RPMI8226 (cell line): ENCODE measurements around the gene EFCAB12.

Source experiments
- DNase-seq: peaks from one replicate; pipeline ENCODE4 v3.0.0-alpha.2; 2015

EFCAB12 gene

DNA sequence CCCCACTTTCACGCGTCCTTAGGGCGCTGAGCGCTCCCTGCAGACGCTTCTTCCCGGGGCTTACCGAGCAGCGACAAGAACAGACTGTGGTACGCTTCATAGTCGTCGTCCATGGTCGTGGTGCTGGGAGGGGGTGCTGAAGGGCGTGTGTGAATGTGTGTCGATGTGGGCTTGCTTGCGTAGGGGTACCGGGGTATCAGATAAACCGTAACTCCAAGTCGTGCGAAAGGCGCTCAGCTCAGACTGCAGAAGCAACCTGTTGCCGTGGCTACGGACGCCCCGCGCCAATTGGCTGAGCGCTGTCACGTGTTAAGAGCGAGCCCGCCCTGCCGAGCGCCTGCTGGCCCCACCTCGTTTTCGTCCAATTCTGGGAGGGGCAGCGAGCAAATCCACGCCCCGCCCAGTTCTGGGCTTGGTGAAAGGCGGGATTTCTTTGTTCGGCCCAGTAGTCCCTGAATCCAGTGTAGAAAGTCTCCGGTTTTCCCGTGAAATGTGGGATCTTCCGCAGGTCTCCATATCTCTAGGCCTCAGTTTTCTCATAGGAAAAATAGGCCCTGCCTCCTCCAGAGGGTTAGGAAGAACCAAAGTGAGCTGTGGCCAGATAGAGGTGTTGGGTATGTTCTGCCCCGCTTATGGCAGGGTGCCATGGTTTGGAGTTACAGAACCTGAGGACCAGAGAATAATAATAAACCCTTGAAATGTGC, at the start of gene EFCAB12:
EFCAB12 (minus strand) TSS at position 261 of the 704 bp plus-strand sequence; CDS start at position 113, 148 bp downstream.
- DNase-seq = peak; percentile 67

GRCh38 chr3:129476586-129476985, 48.1 kb upstream of the EFCAB12 start:
- no peak for DNase-seq

GRCh38 chr3:129475863-129476262, 47.4 kb upstream of the EFCAB12 start:
- no peak for DNase-seq

- DNase-seq = no peak
Observed at GRCh38 chr3:129474984-129475804, 46.8 kb upstream of the EFCAB12 start.

- no peak for DNase-seq
Observed at GRCh38 chr3:129473769-129474152, 45.3 kb upstream of the EFCAB12 start.

DNA sequence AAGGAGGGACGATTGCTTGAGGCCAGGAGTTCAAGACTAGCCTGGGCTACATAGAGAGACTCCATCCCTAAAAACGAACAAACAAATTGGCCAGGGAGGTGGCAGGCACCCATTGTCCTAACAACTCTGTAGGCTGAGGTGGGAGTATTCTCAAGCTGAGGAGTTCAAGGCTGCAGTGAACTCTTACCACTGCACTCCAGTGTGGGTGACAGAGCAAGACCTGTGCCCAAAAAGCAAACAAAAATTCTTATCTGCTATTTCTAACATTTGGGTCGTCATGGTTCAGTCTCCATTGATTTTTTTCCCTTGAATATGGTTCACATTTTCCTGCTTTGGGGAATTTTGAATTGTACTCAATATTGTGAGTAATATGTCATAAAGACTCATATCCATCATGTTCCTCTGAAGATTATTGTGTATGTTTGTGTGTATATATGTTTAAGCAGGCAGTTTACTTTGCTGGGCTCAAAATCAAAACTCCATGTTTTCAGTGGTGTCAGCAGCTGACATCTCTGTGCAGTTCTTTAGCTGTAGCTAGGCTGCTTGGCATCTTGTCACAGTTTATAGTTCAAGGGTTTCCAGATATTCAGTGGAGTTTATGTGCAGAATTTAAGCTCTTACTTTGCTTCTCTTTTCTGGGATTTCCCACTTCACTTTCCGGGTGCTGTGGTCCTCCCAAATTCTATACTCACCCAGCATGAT, 44.8 kb upstream of the EFCAB12 start:
- no peak for DNase-seq

- DNase-seq = no peak
Observed at GRCh38 chr3:129470861-129471260, 42.4 kb upstream of the EFCAB12 start.

GRCh38 chr3:129469026-129469425, 40.6 kb upstream of the EFCAB12 start:
- DNase-seq = no peak

DNA sequence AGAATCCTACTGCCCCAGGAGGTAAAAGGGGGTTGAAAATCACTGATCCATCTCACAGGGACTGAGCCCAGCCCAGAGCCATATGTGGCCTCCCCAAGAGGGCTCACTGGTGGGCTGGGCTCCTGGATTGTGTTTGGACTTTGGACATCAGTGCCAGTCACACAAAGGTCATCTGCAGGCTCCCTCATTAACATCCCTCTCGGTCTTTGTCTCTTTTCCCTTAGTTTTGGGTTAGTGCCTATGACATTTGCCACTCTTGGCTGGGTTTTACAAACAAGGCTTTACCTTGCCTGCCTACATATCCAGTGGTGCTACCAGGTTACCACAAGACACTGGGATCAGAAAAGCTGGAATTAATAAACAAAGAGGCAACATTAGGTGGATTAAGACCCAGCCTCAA, 39.5 kb upstream of the EFCAB12 start:
- no peak for DNase-seq

GRCh38 chr3:129463716-129464115, 35.3 kb upstream of the EFCAB12 start:
- no peak for DNase-seq

- no peak for DNase-seq
Observed at GRCh38 chr3:129463094-129463493, 34.7 kb upstream of the EFCAB12 start.

GRCh38 chr3:129462361-129462968, 34.0 kb upstream of the EFCAB12 start:
- DNase-seq = no peak

DNA sequence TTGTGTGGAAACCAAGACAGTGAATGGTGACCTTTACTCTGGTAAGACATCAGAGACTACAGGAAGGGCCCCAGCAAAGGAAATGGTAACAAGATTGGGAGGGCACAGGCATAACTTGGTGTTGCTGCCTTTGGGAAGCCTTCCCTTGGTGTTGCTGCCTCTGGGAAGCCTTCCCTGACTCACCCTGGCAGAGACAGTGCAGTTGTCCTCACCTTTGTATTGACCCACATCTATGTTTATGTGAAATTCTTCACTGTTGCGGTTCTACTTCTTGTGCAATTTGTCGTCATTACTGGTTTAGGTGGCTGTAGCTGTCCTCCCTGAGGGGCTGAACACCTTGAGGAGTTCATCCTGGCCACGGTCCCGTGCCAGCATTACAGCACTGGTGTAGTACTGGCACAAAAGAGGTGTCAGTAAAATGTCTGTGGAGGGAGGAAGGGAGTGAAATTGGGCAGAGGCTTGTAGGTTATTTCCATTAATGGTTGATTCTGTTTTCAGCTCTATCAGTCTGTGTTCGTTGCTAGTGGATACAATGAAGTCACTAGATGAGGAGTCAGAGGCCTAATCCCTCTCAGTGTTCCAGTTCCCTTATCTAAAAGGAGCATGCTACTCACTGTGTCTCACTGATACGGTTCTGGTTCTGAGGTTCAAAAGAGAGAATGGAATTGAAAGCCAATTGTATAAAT, 33.2 kb upstream of the EFCAB12 start:
- no peak for DNase-seq

- no peak for DNase-seq
Observed at GRCh38 chr3:129461022-129461421, 32.6 kb upstream of the EFCAB12 start.

DNA sequence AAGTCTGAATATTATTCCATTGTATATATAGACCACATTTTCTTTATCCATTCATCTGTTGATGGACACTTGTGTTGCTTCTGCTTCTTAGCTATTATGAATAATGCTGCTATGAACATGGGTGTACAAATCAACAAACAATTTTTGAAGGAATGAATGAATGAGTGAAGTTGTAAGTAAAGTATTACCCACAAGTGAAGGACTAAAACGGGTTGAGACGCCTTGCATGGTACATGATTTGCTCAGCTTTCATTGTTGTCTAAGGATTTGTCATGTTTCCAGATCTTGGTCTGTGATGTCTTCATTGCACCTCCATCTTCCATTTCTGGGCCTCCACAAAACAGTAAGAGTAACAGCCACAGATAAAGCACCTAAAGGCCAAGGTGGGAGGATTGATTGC, 32.1 kb upstream of the EFCAB12 start:
- DNase-seq = no peak

DNA sequence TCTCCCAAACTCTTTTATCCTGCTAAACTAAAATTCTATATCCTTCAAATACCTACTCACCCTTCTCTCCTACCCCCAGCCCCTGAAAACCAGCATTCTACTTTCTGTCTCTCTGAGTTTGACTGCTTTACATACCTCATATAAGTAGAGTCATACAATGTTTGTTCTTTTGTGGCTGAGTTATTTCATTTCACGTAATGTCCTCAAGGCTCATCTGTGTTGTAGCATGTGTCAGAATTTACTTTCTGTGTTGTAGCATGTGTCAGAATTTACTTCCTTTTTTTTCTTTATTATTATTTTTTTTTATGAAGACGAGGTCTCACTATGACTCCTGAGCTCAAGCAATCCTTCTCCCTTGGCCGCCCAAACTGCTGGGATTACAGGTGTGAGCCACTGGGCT, 31.7 kb upstream of the EFCAB12 start:
- DNase-seq = no peak

DNA sequence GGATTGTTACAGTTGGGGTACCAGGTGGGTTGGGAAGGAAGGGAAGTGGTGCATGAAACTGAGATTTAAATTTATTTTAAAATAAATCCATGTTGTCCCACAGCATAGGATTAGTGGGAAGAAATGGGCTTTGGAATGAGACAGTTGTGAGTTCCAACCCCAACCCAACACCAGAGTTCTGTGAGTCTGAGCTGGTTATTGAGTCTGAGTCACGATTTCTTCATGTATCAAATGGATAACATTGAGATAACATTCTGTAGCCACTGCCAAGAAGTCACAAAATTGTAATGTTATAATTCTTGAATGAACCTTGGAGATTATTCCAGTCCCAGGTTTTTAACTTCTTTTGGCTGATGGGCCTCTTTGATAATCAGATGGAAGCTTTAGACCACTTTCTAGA, 25.3 kb upstream of the EFCAB12 start:
- no peak for DNase-seq

DNA sequence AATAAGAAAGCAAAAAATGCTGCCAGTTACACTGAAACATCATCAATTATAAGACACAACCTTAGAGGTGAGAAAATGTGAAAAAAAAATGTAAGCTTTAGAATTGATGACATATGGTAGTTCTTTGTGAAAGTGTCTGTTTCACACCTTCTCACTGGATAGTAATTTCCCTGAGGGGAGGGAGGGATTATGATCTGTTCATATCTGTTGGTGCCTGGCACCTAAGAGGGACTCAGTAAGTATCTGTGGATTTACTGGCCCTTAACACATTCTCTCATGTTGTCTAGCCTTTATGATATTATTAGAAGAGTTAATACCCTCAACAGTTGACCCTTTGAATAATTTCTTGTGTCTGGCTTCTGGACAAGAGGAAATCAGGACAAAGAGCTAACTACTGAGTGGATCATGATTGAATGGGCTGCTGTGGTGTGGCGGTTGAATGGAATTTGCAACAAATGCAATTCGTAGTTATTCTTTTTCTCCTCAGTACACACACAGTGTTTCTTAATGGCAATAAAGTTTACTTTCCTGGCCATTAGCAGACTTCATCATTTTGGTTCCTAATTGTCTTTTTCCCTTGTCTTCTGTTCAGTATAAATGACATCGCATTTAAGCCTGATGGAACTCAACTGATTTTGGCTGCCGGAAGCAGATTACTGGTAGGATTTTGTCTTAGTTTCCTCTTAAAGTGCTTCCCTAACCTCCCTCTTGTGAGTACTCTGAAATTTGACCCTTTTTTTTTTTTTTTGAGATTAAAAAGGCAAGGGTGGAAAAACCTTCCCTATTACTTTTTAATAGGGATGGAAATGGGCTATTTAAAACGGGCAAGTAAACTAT, 21.1 kb upstream of the EFCAB12 start:
- no peak for DNase-seq

DNA sequence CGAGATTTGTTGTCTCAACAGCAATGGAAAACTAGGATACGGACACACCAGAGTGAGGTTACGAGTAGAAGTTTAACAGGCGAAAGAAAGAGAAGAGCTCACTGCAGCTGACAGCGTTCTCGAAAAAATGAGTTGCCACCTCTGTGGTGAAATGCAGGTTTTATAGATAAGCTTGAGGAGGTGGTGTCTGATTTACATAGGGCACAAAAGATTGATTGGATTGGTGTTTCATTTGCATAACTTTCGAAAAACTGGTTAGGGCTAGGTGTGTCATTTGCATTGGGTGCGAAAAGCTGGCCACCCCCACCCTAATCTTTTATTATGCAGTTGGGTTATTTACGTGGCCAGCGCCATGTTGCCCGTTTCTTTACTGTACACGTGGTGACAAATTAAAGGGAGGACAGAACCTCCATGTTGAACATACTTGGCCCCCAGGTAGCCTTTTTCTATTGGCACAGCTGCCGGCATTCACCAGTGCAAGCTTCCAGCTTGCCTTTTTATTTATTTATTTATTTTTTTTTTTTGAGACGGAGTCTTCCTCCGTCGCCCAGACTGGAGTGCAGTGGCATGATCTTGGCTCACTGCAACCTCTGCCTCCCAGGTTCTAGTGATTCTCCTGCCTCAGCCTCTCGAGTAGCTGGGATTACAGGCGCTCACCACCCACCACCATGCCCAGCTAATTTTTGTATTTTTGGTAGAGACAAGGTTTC, 19.9 kb upstream of the EFCAB12 start:
- DNase-seq = no peak

DNA sequence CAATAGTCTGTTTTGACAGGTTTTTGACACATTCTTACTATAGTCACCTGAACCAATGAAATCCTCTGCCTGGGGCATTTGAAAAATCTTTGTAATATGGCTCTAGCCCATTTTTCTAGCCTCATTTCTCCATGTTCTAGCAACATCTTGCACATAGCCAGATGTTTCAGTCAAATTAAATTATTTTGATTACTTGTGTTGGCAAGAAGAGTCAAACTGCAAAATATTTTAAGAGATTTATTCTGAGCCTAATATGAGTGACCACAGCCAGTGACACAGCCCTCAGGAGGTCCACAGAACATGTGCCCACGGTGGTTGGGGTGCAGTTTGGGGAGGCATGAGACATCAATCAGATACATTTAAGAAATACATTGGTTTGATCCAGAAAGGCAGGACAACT, 18.5 kb upstream of the EFCAB12 start:
- DNase-seq = no peak

DNA sequence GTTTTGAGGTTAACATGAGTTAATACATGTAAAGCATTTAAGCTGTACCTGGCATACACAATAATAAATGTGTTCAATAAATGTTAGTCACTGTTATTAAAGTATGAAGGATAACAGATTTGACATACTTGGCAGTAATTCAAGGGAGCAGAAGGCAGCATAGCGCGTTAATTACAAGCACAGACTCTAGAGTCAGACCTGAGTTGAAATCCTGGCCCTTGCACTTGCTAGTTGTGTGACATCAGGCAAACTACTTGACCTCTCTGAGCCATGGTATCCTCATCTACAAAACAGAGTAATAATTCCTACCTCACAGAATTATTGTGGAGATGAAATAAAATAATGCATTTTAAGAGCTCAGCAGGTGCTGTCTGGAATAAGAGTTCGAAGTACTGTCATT, 17.0 kb upstream of the EFCAB12 start:
- DNase-seq = no peak
